Stimulated activated naive B cell treated with anti-CD40 and anti-IgM and Interleukin-4, amounts not matched to agents 10 μg/mL and 1 μg/mL and 100 μg/mL, for 72 hours (primary cell): ENCODE measurements around the gene SLC17A1.

ENCODE experiments used
- ATAC-seq, 2 donors: fragments of 150-1000 bp; cut with Tn5 transposase; replicated peaks; 2 replicates each; pipeline ENCODE4 v1.10.0; 2021; ENCODE audit warnings: moderate library complexity in 1 of 2
- DNase-seq: peaks from one replicate; pipeline ENCODE4 v3.0.0; 2021
- H3K27ac Mint-ChIP-seq: one replicate; pipeline ENCODE4 v1.8.0; 2022; ENCODE audit warnings: mild to moderate bottlenecking, mixed read lengths
- H3K27me3 Mint-ChIP-seq, 2 donors: one replicate each; pipeline ENCODE4 v1.8.0; 2022; ENCODE audit warnings: mixed read lengths in 2 of 2
- H3K36me3 Mint-ChIP-seq, 2 donors: one replicate each; pipeline ENCODE4 v1.8.0; 2022; ENCODE audit warnings: mixed read lengths in 2 of 2, mild to moderate bottlenecking in 1 of 2
- H3K4me1 Mint-ChIP-seq, 2 donors: one replicate each; pipeline ENCODE4 v1.8.0; 2022; ENCODE audit warnings: mixed read lengths in 2 of 2, mild to moderate bottlenecking in 1 of 2
- H3K4me3 Mint-ChIP-seq, 2 donors: one replicate each; pipeline ENCODE4 v1.8.0; 2022; ENCODE audit warnings: mild to moderate bottlenecking in 2 of 2, mixed read lengths in 2 of 2, moderate library complexity in 1 of 2
- H3K9me3 Mint-ChIP-seq, 2 donors: one replicate each; pipeline ENCODE4 v1.8.0; 2022; ENCODE audit warnings: mixed read lengths in 2 of 2, mild to moderate bottlenecking in 1 of 2

Gene SLC17A1, protein sequence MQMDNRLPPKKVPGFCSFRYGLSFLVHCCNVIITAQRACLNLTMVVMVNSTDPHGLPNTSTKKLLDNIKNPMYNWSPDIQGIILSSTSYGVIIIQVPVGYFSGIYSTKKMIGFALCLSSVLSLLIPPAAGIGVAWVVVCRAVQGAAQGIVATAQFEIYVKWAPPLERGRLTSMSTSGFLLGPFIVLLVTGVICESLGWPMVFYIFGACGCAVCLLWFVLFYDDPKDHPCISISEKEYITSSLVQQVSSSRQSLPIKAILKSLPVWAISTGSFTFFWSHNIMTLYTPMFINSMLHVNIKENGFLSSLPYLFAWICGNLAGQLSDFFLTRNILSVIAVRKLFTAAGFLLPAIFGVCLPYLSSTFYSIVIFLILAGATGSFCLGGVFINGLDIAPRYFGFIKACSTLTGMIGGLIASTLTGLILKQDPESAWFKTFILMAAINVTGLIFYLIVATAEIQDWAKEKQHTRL

DNA sequence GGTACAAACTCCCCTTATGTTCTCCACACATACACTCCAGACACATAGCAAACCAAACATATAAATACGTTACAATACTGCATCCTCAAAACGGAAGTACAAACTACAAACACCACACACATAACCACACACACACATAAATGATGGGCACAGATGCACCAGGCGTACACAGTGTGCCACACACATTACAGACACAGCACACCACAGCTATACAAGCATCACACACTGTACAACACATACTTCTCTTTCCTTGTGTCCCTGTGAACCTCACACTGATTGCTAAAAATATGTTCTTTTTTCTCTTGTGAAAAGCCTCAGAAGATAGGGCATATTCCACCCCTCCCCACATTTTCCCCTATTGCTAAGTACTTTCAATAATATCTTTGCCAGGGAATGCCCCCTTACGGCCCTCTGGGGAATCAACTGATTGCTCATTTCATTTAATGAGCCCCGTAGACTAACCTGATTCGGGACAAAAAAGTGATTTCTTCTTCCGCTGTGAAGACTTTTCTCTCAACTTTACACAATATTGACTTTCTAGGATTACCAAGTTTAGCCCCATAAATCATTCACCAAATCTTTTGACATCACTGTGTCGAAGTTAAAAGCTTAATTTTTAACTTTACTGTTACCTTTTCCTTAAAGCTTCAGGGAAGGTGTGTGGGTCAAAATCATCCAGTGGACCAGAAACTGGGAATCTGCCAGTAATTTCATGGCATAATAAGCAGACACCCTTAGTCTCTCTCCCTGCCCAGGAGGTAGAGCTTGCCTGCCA is at the start of gene SLC17A1:
Gene SLC17A1, minus strand, starts transcription at position 521 of the 775 bp plus-strand sequence. CDS start 1,495 bp downstream, outside the sequence.
- Mint-ChIP-seq H3K27me3 (peaks cover 14 to 22% of the 10 kb centered on the region in 2 donors), H3K4me3 (no peak within 1 kb of the TSS), H3K9me3 (no peaks in the 10 kb centered on the region), H3K4me1 (no peaks in the 10 kb centered on the region), H3K36me3 (no peaks in the 10 kb centered on the region), H3K27ac (no peak within 1 kb of the TSS)
- DNase-seq: no peak
- no peak for ATAC-seq

DNA sequence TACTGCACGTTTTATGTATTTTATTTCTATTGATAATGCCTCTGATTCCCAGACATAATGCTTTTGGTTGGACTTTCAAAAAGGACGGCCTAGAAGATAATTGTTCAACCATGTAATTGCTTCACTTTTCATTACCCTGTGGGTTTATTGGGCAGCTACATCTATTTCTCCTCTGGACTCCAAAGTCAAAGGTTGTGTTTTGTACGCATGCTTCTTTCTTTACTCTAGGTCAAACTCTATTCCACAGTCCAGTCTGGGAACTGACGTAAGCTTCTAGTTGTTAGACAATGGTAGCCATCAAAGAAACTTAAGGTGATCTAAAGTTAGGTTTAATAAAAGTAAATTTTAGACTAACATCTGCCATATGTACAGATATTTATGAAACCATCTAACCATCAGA is 48.7 kb upstream of the SLC17A1 start:
- no peak for ATAC-seq
- no peak for DNase-seq

DNA sequence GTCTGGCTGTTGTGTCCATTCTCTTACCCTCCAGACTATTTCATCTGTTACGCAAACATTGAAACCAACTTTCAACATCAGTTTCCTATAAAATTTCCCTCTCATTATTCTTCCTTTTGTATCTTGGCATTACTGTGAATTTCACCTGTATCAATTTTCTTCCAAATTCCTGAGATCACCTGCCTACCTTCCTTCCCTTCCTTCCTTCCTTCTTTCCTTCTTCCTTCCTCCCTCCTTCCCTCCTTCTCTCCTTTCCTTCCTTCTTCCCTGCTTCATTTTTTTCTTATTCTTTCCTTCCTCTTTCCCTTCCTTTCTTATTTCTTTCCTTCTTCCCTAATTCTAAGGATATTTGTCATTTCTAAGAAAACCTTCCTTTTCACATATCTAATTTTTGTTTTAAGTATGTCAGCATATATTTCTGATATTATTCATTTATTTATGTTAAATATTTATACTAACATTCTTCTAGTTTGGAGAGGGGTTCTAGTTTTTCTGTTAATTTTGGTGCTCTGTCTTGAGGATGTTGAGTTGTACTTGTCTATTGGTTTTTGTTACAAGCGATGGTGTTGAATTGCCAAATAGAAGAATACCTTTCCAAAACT is 47.0 kb upstream of the SLC17A1 start:
- Mint-ChIP-seq H3K9me3 (no peaks in the 10 kb centered on the region), H3K27me3 (peaks cover 0 to 8% of the 10 kb centered on the region in 2 donors), H3K4me3 (no peak overlapping the region), H3K27ac (no peak overlapping the region), H3K36me3 (no peaks in the 10 kb centered on the region), H3K4me1 (peaks cover 2 to 7% of the 10 kb centered on the region in 2 donors)
- ATAC-seq (no peak), DNase-seq (no peak)

More for the DNA sequence above, 48.7 kb upstream of the SLC17A1 start:
- H3K27ac Mint-ChIP-seq: no peak overlapping the region
- no peaks in the 10 kb centered on the region for H3K36me3 Mint-ChIP-seq
- peaks cover 0 to 8% of the 10 kb centered on the region in 2 donors for H3K27me3 Mint-ChIP-seq
- no peaks in the 10 kb centered on the region for H3K9me3 Mint-ChIP-seq
- H3K4me1 Mint-ChIP-seq: peaks cover 2 to 7% of the 10 kb centered on the region in 2 donors
- no peak overlapping the region for H3K4me3 Mint-ChIP-seq

DNA sequence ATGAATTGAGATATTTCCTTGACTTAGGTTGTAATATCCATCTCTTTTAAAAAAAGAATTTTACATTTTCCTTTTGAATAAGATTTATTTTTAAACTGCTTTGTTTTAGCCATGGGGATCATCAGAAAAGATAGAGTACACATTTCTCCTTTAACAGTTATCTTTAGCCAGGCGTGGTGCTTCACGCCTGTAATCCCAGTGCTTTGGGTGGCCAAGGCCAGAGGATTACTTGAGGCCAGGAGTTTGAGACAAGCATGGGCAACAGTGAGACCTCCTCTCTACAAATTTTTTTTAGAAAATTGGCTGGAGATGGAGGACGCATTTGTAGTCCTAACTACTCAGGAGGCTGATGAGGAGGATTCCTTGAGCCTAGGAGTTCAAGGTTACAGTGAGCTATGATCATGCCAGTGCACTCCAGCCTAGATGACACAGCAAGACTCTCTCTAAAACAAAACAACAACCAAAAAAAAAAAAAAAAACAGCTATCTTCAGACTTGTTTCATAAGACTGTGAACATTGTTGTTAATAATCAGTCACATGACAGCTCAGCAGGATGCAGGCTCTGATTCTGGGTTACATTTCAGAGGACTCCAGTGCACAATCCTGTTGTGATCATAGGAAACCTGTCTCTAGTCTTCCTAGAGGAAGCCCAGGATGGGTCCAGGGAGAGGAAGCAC is 44.2 kb upstream of the SLC17A1 start:
- Mint-ChIP-seq H3K9me3 (no peaks in the 10 kb centered on the region), H3K4me3 (no peak overlapping the region), H3K36me3 (no peaks in the 10 kb centered on the region), H3K27me3 (peaks cover 0 to 8% of the 10 kb centered on the region in 2 donors), H3K4me1 (peaks cover 3 to 9% of the 10 kb centered on the region in 2 donors), H3K27ac (no peak overlapping the region)
- ATAC-seq: no peak
- DNase-seq: no peak

DNA sequence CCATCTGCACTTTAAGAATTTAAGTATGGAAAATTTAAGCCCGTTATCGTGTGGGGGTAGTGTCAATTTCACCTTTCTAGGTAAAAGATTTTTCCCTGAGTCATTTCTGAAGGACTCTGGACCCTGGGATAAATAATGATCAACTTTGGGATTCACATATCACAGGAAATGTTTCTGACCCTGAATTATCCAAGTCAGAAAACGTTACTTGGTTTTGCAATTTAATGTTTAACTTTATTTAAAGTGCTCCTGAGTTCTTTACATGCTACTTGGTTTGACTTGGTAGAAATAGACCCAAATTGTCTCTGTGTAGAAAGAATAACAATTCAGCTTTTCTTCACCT is 43.7 kb upstream of the SLC17A1 start:
- no peak for ATAC-seq
- no peaks in the 10 kb centered on the region for H3K9me3 Mint-ChIP-seq
- no peak for DNase-seq
- peaks cover 3 to 9% of the 10 kb centered on the region in 2 donors for H3K4me1 Mint-ChIP-seq
- no peaks in the 10 kb centered on the region for H3K36me3 Mint-ChIP-seq
- no peak overlapping the region for H3K4me3 Mint-ChIP-seq
- no peak overlapping the region for H3K27ac Mint-ChIP-seq
- H3K27me3 Mint-ChIP-seq: peaks cover 0 to 8% of the 10 kb centered on the region in 2 donors

DNA sequence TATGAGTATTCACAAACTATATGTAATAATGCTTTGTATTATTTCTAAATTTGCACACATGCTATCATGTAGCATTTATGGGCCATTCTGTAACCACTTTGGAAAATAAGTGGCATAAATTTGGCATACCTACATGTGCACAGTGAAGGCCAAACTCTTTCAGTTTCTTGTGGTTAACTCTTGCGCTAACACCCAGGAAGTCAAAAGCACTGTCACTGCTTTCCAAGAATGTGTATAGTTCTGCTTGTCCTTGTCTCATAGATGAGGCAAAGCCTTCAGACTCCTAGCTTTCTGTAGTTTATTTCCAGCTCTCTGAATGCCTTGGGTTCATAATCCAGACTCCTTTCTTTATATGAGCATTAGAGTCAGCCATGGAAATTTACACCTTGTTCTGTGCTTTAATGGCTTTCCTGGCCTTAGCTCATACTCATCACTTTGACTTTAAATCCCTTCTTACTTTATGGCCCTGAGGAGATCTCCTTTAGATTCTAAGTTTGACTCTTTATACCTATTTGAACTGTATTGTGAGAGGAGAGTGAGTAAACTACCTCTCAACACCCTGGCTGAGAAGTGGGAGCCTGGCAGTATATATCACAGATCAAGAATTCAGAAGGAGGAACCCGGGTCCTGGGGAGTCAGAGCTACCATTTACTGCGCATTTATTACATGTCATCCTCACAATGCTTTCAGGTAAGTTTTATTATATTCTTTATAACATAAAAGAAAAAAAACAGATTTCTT is 43.1 kb upstream of the SLC17A1 start:
- Mint-ChIP-seq H3K27me3 (peaks cover 0 to 8% of the 10 kb centered on the region in 2 donors), H3K36me3 (no peaks in the 10 kb centered on the region), H3K27ac (no peak overlapping the region), H3K4me3 (no peak overlapping the region), H3K9me3 (no peaks in the 10 kb centered on the region), H3K4me1 (peaks cover 3 to 9% of the 10 kb centered on the region in 2 donors)
- no peak for ATAC-seq
- no peak for DNase-seq

DNA sequence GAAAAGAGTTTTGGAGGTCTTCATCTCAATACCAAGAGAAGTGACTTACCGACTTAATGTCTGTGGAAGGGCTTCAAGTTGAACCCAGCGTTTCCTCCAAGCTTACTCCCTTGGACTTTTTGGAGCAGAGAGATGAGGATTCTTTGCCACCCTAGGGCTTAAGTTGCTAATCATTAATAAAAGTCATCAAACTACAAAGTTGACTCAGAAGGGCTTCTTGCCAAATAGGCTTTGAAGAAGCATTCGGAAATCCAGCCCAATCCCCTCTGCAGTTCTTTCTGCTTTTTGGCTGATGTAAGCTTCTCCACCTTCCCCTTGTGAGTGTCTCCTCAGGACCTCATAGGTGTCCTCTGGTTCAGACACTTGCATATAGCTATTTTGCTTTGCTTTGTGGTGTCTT is 42.3 kb upstream of the SLC17A1 start, which contains the start of gene SLC17A3:
Gene SLC17A3, minus strand, starts transcription at position 126 of the 400 bp plus-strand sequence. CDS start 5,856 bp downstream, outside the sequence.
- Mint-ChIP-seq H3K9me3 (no peaks in the 10 kb centered on the region), H3K36me3 (no peaks in the 10 kb centered on the region), H3K27ac (no peak within 1 kb of the TSS), H3K4me3 (no peak within 1 kb of the TSS), H3K4me1 (peaks cover 3 to 9% of the 10 kb centered on the region in 2 donors), H3K27me3 (peaks cover 0 to 8% of the 10 kb centered on the region in 2 donors)
- ATAC-seq (no peak), DNase-seq (no peak)

DNA sequence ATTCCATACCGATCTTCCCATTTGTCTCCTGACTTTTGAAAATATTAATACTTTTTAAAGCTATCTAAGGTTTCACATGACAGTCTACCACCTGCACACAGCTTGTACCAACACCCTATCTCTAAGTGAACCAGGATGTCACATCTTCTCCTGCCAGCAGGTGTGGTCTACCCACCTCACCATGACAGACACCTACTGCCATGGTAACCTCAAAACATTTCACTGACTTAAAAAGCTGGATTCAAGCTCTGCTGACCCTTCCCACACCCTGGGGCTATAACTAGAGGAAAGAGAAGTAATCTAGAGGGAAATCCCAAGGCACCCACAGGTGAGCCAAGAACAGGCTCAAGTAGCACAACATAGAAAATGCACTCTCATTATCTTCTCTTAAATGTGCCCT is 41.0 kb upstream of the SLC17A1 start:
- ATAC-seq (no peak), DNase-seq (no peak)
- peak overlapping the region; percentile 33 for H3K27ac Mint-ChIP-seq
- no peaks in the 10 kb centered on the region for H3K36me3 Mint-ChIP-seq
- H3K4me1 Mint-ChIP-seq: peaks cover 3 to 9% of the 10 kb centered on the region in 2 donors
- H3K4me3 Mint-ChIP-seq: no peak overlapping the region
- H3K9me3 Mint-ChIP-seq: no peaks in the 10 kb centered on the region
- no peaks in the 10 kb centered on the region for H3K27me3 Mint-ChIP-seq

DNA sequence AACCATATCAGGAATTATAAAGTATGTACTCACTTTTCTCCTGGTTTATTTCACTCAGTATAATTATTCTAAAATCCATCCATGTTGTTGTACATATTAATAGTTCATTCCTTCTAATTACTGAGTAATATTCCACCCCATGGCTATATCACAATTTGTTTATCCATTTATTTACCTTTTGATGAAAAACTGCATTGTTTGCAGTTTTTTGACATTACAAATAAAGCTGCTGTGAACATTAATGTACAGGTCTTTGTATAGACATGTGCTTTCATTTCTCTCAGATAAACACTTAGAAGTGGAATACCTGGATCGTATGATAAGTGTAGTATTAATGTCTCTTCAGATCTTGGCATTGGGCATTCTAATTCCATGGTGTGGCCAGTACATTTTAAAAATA is 38.0 kb upstream of the SLC17A1 start:
- Mint-ChIP-seq H3K9me3 (no peaks in the 10 kb centered on the region), H3K4me3 (no peak overlapping the region), H3K4me1 (peaks cover 3 to 9% of the 10 kb centered on the region in 2 donors), H3K27ac (no peak overlapping the region), H3K27me3 (peaks cover under 1 to 5% of the 10 kb centered on the region in 2 donors), H3K36me3 (no peaks in the 10 kb centered on the region)
- DNase-seq: no peak
- no peak for ATAC-seq

DNA sequence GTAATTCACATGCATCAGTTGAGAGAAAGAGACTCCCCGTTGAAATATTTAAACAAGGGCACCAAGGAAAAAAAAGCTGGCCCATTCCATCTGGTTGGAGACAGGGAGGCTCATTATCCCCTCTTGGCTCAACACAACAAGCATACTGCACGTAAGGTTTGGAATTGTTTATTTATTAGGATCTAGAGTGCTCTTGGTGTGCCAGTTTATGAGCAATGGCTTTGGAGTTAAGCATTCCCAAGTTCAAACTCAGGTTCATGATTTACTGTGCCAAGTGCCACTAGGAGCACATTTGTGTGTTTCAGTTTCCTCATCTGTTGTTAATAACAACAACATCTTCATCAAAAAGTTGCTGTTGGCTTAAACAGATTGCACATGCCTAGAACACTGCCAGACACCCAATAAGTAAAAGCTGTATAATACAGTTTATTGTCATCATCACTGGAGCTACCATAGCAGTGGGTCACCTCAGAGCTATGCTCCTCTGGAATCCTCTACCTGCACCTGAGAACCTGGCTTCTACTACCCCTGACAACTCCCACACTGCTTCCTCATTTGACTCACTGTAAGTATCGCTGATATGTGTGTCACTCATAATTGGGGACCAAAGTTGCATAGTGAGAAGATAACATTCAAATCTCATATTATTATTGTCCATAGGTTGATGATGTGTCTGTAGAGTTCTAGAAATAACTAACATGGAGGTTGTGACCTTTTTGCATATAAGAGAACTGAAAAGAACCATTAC is 36.8 kb upstream of the SLC17A1 start:
- peak; percentile 33 to 45 for ATAC-seq
- Mint-ChIP-seq H3K27ac (no peak overlapping the region), H3K4me1 (peaks cover 3 to 9% of the 10 kb centered on the region in 2 donors), H3K36me3 (no peaks in the 10 kb centered on the region), H3K27me3 (peaks cover 13 to 18% of the 10 kb centered on the region in 2 donors), H3K9me3 (no peaks in the 10 kb centered on the region), H3K4me3 (no peak overlapping the region)
- DNase-seq: no peak

DNA sequence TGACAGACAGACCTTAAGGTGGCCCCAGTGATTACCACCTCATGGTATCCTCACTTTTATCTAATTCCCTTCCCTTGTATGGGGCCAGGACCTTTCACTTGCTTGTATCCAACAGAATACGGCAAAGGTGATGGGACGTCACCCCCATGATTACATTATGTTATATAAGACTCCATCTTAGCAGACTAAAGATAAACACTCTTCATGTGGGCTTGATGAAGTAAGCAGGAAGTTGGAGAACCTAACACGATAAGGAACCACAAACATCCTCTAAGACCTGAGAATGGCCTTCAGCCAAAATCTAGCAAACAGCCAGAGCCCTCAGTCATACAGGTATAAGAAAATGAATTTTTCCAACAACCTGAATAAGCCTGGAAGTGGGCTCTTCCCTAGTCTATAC is 34.2 kb upstream of the SLC17A1 start:
- no peak overlapping the region for H3K27ac Mint-ChIP-seq
- ATAC-seq: no peak
- DNase-seq: no peak
- H3K27me3 Mint-ChIP-seq: peaks cover 17 to 25% of the 10 kb centered on the region in 2 donors
- H3K4me1 Mint-ChIP-seq: no peaks in the 10 kb centered on the region
- H3K9me3 Mint-ChIP-seq: no peaks in the 10 kb centered on the region
- H3K4me3 Mint-ChIP-seq: no peak overlapping the region
- no peaks in the 10 kb centered on the region for H3K36me3 Mint-ChIP-seq

DNA sequence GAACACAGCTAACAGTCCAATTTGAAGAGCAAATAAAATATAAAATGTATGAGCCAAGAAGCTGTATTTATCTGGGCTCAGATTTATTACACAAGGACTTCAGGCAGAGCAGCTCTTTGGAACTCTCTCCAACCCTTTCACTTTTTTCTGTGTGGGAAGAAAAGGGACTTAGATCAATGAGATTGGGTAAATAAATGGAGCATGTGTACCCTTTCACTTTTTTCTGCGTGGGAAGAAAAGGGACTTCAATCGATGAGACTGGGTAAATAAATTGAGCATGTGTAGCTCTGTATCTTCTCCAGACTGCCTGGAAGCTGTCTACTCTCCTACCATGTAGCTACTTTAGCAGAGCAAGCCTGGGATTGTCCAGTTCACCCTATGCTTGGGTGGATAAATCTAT is 31.5 kb upstream of the SLC17A1 start:
- H3K4me1 Mint-ChIP-seq: no peaks in the 10 kb centered on the region
- peaks cover 20 to 29% of the 10 kb centered on the region in 2 donors for H3K27me3 Mint-ChIP-seq
- H3K36me3 Mint-ChIP-seq: no peaks in the 10 kb centered on the region
- DNase-seq (no peak), ATAC-seq (no peak)
- no peak overlapping the region for H3K27ac Mint-ChIP-seq
- no peaks in the 10 kb centered on the region for H3K9me3 Mint-ChIP-seq
- no peak overlapping the region for H3K4me3 Mint-ChIP-seq

DNA sequence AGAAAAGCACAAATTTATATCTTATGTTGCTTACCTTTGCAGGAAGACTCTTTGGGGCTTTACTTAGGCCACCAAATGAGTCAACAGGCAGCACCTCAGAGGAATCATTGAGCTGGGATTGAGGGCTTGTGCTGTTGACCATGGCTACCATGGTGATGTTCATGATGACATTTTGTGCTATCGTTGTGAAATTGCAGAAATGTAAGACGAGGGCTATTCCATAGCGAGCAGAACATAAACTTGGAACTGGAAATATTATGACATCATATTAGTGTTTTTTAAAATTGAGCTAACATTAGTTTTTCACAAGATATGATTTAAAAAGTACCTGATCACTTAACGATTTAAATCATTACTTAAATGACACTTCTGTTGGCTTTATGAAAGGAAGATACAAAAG is 30.3 kb upstream of the SLC17A1 start:
- Mint-ChIP-seq H3K27ac (no peak overlapping the region), H3K27me3 (peaks cover 28 to 35% of the 10 kb centered on the region in 2 donors), H3K9me3 (no peaks in the 10 kb centered on the region), H3K4me1 (no peaks in the 10 kb centered on the region), H3K4me3 (no peak overlapping the region), H3K36me3 (no peaks in the 10 kb centered on the region)
- DNase-seq (no peak), ATAC-seq (no peak)
